NK-92 treated with Interleukin-12 subunit alpha and Interleukin-12 subunit beta, amount 100 ng/mL, for 24 hours (cell line): Measurements from ENCODE around the gene IKZF3.
"Not testable (repeated sequence)": the region's sequence is repeated elsewhere in the genome, so short reads cannot be mapped to it uniquely, and the experiment has no call there.

ENCODE experiments used
- DNase-seq: peaks from one replicate; lab custom pipeline; 2025; lab: John Stamatoyannopoulos, UW

IKZF3 gene

DNA sequence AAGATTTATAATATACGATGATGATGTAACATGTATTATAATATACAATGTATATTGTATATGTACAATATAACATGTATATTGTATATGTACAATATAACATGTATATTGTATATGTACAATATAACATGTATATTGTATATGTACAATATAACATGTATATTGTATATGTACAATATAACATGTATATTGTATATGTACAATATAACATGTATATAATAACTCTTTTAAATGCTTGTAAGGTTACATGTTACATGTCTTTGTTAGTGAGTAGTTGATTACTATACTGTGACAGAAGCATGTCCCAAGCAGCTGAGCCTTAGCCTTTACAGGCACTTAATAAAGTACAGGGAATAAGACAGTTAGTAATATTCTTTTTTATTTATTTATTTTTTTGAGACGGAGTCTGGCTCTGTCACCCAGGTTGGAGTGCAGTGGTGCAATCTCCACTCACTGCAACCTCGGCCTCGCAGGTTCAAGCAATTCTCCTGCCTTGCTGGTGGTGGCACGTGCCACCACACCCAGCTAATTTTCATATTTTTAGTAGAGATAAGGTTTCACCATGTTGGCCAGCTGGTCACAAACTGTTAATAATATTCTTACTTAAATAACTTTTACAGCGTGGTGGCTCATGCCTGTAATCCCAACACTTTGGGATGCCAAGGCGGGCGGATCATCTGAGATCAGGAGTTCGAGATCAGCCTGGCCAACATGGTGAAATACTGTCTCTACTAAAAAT, 8.0 kb downstream of the IKZF3 start:
- not testable (repeated sequence) for DNase-seq

DNA sequence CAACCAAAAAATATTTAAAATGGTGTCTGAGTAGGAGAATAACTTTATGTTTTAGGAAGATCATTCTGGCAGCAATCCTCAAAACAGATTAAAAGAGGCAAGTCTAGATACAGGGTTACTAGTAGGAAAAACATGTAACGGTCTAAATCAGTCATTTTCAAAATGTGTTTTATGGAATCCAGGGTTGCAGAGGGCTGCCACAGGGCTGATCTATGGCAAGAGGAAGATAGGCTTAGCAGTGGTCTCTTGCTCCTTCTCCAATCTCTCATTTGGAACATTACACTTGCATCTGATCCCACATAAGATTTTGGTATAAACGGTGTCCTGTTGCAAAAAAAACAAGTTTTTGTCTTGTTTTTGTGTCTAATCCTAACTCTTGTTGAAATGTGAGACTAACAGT, 9.2 kb downstream of the IKZF3 start:
- no peak for DNase-seq

DNA sequence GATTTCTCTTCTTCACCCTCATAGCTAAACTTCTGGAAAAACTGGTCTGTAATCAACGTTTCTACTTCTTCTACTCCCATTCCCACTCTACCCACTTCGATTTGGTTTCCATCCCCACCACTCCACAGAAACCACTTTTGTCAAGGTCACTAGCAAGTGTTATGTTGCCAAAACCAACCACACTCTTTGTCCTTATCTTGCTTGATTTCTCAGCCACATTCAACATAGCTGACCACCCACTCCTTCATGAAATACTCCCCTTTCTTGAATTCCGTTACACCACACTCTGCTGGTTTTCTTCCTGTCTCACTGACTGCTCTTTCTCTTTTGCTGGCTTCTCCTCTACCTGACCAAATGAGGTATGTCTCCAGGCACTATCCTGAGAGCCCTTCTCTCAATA, 11.9 kb downstream of the IKZF3 start:
- DNase-seq = no peak

DNA sequence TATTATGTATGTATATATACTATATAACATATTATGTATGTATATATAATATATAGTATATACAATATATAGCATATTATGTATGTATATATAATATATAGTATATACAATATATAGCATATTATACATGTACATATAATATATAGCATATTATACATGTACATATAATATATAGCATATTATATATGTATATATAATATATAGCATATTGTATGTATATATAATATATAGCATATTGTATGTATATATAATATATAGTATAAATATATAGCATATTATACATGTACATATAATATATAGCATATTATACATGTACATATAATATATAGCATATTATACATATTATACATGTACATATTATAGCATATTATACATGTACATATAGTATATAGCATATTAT, 13.9 kb downstream of the IKZF3 start:
- not testable (repeated sequence) for DNase-seq

DNA sequence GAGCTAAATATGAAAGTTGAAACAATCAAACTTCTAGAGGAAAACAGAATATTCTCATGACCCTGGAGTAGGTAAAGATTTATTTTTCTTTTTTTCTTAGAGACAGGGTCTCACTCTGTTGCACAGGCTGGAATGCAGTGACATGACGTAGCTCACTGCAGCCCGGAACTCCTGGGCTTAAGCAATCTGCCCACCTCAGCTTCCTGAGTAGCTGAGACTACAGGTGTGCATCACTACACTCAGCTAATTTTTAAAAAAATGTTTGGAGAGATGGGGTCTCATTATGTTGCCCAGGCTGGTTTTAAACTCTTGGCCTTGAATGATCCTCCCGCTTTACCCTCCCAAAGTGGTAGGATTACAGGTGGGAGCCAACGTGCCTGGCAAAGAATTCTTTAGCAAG, 15.5 kb downstream of the IKZF3 start:
- no peak for DNase-seq

DNA sequence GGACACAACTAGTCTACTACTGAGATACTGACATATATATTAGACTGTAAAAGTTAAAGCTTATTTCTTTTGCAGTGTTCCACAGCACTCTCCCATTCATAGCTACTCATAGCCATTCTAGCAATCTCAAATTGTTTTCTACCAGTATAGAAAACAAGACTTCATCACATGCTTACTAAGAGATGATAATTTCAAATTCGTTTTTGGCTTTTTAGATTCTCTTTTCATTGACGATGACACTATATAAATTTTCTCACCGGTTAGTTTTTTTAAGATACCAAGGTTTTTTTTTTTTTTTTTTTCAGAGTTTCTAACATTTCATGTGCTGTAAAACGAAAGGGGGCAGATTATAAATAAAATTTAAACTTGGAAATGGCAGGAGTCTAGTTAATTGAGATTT, 17.9 kb downstream of the IKZF3 start:
- DNase-seq = no peak

DNA sequence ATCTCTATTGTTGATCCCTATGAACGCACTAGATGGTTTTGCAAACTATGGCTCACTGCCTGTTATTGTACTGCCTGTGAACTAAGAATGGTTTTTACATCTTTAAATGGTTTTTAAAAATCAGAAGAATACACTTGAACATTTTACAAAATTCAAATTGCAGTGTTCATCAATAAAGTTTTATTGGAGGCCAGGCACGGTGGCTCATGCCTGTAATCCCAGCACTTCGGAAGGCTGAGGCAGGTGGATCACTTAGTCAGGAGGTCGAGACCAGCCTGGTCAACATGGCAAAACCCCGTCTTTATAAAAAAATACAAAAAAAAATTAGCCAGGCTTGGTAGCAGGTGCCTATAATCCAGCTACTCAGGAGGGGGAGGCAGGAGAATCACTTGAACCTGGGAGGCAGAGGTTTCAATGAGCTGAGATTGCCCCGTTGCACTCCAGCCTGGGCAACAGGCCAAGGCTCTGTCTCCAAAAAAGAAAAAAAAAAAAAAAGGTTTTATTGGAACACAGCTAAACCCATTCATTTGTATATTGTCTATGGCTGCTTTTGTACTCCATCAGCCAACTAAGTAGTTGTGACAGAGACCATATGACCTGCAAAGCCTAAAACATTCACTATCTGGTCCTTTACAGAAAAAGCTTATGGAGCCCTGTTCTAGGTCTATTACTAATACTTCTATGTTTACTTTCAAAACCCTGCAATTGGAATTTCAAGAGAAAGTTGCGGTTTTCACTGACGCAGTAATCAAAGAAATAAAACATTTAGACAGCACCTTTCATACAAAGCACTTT, 18.9 kb downstream of the IKZF3 start:
- no peak for DNase-seq

DNA sequence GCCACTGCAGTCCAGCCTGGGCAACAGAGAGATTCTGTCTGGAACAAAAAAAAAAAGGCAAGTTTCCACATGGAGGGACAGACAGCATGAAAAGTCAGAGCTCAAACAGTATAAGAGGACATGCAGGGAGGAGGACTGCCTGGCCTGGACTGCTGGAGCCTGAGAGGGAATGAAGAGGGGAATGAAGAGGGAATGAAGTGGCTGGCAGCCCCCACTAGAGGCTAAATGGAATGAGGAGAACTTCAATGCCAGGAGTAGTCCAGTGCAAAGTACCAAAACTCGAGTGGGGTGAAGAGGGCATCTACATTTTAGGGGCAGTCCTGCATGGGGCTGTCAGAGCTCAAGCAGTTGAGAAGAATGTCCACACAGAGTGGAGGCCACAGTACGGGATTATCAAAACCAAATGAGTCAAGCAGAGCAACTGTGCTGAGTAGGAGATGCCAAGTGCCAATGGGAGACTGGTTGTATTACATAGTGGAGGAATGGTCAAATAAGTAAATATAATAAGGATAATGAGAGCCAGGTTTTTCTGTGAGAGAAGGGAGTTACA, 22.9 kb downstream of the IKZF3 start:
- no peak for DNase-seq

DNA sequence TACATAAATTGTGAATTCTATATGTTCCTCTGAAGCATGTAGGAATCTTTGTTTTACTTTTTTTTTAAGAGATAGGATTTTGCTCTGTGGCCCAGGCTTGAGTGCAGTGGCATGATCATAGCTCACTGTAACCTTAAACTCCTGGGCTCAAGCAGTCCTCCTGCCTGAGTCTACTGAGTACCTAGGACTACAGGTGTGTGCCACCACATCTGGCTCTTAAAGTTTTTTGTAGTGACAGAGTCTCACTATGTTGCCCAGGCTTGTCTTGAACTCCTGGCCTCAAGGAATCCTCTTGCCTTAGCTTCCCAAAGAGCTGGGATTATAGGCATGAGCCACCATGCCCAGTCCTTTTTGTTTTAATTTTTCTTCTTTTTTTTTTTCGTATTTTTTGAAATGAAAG, 25.3 kb downstream of the IKZF3 start:
- DNase-seq = no peak

DNA sequence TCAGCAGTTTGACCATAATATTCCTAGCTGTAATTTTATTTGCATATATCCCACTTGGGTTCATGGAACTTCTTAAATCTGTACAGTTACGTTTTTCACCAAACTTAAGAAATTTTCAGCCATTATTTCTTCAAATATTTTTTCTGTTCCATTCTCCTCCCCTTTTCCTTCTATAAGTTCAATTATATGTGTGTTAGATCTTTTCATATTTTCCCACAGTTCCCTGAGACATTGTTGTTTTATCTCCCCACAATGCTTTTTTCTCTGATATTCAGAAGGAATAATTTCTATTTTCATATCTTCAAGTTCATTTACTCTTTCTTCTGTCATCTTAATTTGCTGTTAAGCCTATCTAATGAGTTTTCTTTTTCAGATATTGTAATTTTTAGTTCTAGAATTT, 26.1 kb downstream of the IKZF3 start:
- no peak for DNase-seq

DNA sequence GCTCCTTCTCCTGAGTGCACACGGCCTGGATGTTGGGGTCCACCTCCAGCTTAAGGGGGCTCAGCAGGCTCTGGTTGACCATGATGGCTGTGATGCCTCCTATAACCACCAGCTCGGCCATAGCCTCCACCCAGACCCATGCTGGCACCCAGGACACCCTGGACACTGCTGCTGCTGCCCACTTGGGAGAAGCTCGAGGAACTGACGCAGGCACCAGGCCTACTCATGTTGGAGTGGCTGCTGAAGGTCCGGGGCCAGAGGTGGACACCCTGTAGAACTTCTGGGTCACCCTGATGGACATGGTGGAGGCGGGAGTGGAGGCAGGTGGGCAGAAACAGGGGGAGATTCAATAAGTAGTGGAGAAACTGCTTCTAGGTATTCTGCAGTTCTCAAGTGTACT, 28.0 kb downstream of the IKZF3 start:
- no peak for DNase-seq

DNA sequence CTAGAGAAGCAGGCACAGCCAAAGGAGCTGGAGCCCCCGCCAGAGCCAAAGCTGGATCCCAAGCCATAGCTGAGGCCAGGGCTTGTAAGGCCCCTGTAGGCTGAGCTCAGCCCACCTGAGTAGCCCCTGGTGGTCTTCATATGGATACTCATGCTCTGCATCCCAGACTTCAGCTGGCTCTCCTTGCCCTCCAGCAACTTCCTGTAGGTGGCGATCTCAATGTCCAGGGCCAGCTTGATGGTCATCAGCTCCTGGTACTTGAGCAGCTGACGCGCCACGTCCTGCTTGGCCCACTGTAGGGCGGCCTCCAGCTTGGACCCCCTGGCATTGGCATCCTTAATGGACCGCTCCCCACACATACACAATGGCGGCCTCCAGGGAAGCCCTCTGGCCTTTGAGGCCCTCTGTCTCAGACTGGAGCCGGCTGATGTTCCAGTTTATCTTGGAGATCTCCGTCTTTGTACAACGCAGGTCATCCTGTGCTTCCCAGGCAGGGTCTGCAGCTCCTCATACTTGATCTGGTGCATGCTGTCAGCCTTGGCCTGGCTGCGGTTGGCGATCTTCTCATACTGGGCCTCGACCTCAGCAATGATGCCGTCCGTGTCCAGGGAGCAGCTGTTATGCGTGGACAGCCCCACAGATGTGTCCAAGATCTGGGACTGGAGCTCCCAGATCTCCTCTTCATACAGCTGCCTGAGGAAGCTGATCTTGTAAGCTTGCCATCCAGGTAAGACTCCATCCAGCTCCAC, 28.9 kb downstream of the IKZF3 start:
- DNase-seq = no peak

DNA sequence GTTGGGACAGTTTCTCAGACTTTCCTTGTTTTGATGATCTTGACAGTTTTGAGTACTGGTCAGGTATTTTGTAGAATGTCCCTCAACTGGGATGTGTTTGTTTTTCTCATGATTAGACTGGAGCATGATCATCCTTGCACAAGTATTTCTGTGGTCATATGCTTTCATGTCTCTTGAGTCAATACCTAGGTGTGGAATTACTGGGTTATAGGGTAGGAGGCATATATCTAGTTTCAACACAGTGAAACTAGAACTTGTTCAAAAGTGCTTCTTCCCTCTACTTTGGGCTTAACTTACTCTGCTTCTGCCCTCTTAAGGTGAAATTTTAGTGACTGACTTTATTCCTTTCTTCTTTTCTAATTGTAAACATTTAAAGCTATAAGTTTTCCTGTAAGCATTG, 30.1 kb downstream of the IKZF3 start:
- DNase-seq = no peak

DNA sequence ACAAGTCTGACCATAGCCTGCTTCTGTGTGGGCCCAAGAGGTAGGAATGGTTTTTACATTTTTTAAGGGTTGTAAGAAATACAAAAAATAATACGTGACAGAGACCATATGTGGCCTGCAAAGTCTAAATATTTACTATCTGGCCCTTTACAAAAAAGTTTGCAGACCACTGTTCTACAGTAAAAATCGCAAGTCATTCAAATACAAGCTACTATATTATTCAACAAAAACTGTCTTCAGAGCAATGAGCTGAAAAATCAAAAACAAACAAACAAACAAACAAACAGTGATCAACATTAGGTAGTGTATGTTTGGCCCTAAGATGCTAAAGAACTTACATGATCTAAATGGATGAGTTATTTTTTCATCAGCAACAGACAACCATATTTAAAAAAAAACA, 32.5 kb downstream of the IKZF3 start:
- DNase-seq = no peak

DNA sequence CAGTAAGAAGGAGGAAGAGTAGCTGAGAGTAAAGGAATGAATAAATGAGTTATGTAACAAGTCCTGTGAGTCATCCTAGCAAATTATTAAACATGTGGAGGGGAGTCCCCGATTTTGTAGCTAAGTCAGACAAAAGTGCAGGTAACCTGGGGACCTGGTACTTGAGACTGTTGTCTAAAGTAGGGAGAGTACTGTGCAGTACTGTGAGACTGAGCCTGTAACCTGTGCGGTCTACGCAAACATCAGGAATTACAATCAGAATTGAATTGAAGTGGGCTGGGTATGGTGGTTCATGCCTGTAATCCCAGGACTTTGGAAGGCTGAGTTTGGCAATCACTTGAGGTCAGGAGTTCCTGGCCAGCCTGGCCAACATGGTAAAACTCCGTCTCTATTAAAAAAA, 35.7 kb downstream of the IKZF3 start:
- DNase-seq = no peak

DNA sequence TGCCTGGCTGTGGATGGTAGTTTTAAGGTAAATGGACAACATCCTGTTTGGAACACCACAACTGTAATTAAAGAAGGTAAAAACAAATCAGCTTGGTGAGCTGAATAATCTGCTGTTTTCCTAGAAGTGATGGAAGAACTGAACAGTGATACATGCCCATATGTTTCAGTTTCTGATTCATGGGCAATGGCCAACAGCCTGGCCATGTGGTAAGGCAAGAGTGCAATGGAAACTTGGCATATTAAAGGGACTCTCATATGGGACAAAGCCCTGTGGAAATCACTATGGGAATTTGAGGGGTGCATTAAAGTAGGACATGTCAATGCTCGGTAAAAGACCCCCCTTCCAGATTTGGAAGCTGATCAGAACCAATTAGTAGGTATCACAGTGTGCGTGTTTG, 37.8 kb downstream of the IKZF3 start:
- DNase-seq = no peak

DNA sequence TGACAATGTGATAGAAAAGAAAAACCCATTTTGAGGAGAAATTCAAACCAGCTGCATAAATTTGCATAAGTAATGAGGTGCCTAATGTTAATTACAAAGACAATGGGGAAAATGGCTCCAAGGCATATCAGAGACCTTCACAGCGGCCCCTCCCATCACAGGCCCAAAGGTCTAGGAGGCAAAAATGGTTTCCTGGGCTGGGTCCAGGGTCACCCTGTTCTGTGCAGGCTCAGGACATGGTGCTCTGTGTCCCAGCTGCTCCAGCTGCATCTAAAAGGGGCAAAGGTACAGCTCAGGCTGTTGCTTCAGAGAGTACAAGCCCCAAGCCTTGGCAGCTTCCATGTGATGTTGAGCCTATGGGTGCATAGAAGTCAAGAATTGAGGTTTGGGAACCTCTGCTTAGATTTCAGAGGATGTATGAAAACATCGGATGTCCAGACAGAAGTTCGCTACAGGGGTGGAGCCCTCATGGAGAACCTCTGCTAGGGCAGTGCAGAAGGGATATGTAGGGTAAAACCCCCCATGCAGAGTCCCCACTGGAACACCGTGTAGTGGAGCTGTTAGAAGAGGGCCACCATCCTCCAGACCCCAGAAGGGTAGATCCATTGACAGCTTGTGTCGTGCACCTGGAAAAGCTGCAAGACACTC, 40.6 kb downstream of the IKZF3 start:
- no peak for DNase-seq

DNA sequence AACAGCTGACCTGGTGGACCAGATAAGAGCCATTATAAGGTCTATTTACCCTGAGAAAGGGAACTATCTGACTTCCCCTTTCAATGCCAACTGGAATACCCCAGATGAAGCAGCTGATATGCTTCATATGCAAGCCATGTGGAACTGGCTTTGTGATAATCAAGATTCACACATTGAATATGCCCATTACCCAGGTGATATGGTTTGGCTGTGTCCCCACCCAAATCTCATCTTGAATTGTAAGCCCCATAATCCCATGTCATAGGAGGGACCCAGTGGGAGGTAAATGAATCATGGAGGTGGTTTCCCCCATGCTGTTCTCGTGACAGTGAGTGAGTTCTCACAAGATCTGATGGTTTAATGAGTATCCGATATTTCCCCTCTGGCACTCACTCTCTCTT, 42.1 kb downstream of the IKZF3 start:
- DNase-seq = no peak

DNA sequence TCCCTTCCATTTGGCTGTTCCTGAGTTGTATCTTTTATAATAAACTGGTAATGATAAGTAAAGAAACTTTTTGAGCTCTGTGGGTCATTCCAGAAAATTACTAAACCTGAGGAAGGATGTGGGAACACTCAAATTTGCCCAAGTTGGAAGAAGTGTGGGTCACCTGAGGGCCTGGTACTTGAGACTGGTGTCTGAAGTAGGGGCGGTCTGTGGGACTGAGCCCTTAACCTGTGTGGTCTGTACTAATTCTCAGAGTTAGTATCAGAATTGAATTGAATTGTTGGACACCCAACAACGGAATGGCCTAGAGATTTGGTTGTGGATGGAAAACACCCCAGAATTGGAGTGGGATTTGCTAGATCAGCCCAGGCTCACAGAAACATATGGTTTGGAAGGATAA, 43.1 kb downstream of the IKZF3 start:
- DNase-seq = no peak

DNA sequence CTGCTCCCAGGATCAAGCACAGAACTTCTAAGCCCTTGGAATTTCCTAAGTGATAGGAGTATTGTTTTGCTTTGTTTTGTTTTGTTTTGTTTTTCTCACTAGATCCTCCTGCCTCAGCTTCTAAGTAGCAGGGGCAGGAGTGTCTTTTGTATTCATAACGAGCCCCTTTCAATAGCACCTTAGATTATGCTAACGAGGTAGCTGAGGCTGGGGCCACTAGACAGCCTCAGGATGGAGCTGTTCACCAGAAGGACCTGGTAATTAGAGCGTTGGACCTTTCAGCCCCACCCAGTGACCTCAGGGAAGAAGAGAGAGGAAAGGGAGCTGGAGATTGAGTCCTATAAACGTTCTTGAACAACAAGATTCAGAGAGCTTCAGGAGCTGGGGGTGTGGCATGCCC, 43.6 kb downstream of the IKZF3 start:
- no peak for DNase-seq

DNA sequence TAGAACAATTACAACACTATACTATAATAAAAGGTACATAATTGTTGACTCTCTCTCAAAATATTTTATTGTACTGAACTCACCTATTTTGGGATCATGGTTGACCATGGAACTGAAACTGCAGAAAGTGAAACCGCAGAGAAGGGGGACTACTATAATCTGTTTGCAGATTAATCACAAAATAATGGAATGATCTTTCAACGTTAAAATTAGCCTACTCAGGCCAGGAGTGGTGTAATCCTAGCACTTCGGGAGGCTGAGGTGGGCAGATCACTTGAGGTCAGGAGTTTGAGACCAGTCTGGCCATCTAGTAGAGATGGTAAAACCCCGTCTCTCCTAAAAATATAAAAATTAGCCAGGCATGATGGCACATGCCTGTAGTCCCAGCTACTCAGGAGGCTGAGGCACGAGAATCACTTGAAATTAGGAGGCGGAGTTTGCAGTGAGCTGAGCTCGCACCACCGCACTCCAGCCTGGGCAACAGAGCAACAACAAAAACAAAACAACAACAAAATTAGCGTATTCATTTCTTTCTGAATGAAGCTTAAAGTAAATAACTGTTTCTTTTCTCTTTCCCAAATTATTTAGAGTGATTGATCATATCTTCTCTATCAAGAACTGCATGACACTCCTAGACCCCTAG, 45.6 kb downstream of the IKZF3 start:
- DNase-seq = no peak

DNA sequence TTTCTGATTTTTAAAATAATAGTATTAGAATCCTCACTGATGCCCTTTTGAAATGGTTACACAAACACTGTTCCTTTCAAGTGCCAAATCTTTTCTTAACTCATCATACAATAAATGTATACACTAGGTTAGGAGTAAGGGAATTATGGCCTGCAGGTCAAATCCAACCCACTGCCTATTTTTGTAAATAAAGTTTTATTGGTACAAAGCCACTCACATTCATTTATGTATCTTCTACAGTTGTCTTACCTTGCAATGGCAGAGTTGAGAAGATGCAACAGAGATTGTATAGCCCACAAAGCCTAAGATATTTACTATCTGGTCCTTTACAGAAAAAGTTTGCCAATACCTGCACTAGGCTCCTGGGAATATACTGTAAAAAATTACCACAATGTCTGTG, 47.8 kb downstream of the IKZF3 start:
- no peak for DNase-seq
